SKM-1 (cell line): ENCODE data around the gene SMIM5.

ENCODE experiments used
- DNase-seq: peaks from one replicate; lab custom pipeline; 2025; ENCODE audit not compliant: unreplicated experiment; lab: John Stamatoyannopoulos, UW

The SMIM5 gene

DNA sequence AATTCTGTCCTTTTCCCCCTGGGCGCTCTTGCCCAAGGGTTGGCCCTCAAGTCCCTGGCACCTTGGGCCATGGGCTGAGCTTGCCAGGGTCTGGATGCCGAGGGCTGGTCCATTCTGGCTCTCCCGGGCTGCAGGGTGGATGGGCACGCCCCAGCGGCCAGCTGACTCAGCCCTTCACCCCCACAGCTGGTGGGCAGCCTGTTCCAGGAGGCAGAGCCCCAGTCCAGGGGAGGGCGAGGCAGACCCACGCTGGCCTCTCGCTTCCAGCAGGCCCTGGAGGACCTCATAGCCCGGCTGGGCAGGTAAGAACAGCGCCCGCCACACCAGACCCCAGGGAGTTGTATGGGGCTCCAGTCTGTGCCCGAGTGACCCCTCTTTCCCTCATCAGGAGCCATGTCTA lies 30.6 kb upstream of the SMIM5 start:
- no peak for DNase-seq

DNA sequence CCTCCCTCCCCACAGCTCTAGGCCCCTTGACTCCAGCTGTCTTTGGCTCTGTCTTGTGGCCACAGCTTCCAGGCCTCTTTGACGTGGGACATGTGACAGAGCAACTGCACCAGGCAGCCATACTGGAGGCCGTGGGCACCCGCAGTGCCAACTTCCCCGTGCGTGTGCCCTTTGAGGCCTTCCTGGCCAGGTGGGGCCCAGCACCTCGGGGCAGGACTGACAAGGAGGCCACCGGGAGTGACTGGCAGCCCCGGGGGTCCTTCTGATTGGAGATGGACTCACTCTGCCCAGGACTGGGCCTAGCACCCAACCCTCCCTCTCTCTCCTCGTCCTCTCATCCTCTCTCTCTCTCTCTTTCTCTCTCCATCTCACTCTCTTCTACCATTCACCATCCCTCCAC lies 30.1 kb upstream of the SMIM5 start:
- no peak for DNase-seq

DNA sequence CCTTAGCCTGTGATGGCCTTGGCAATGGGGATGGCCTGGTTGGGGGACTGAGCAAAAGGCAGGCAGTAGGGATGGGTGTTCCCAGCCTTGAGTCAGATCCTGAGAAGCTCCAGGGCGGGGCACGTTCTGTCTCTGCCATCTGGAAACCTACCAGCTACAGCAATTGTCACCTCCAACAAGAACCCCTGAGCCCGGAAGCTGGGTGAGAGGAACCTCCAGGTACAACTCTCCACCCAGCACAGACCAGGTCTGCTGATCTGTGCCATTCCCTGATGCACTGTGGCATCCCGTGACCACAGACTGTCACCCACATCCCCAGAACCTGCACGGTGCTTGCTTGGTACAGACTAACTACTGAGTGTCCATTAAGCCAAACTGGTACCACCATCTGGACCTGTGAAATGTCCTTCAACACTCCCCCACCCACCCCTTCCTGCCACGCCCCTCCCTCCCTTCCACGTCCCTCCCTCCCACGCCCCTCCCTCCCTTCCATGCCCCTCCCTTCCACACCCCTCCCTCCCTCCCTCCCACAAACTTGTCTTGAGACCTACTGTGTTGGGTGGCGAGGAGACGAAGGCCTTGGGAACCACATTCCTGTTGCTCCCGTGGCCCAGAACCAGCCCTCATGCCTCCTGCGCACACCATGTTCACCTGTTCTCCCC lies 29.1 kb upstream of the SMIM5 start:
- no peak for DNase-seq

DNA sequence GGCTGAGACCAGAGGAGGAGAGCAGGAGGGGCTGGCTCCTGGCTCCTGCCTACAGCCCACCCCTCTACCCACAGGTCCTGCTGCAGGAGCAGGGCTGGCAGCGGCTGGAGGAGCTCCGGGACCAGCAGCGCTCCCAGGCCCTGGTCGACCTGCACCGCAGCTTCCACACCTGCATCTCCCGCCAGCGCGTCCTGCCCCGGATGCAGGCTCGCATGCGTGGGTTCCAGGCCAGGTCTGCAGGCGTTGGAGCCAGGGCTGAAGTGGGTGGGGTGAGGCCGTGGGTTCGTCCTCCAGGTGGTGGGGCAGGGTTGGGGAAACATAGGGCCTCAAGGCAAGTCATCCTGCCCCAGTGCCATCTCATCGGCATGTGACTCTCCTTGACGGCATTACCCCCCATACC lies 27.4 kb upstream of the SMIM5 start:
- DNase-seq, result no peak

GRCh38 chr17:75607086-75607485 lies 26.1 kb upstream of the SMIM5 start:
- DNase-seq, result no peak

- DNase-seq, result no peak
These were observed 22.9 kb upstream of the SMIM5 start for GRCh38 chr17:75610103-75610984.

DNA sequence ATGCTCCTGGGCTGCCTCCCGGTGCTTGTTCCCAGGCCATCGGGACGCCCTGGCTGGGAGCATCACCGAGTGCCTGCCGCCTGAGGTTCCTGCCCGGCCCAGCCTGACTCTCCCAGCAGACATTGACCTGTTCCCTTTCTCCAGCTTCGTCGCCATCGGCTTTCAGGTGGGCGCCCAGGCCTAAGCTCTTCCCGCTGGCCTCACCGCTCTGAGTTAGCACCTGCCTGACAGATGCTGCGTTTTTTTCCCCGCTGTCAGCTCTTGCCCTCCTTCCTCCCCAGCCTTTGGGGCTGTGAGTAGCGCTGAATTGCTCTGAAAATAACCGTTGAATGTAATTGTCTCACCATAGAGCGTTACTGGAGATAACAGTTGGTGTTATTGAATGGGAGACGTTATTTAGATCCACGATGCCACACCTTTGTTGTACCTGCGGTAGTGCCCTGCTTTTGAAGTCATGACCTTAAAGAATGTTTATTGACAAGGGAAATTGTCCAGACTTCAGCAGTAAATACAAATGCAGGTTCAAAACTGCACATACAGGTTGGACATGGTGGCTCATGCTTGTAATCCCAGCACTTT lies 21.3 kb upstream of the SMIM5 start:
- no peak for DNase-seq

- no peak for DNase-seq
These were observed 20.2 kb upstream of the SMIM5 start for GRCh38 chr17:75612906-75613626.

DNA sequence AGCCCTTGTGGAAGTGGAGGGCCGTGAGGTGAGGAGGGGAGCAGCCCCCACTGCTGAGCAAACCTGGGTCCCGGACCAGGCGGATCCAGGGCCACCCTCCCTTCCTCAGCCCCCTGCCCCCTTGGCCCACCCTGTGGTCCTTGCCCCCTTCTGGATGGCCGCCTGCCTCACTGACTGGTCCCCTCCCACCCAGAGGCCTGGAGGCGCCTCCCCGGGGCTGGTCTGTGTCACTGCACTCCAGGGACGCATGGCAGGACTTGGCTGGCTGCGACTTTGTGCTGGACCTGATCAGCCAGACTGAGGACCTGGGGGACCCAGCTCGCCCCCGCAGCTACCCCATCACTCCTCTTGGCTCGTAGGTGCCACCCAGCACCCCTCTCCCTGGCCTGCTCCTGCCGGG lies 19.2 kb upstream of the SMIM5 start:
- DNase-seq, result no peak

GRCh38 chr17:75614556-75615270 lies 18.5 kb upstream of the SMIM5 start:
- no peak for DNase-seq

- no peak for DNase-seq
These were observed 17.9 kb upstream of the SMIM5 start for GRCh38 chr17:75615301-75615700.

DNA sequence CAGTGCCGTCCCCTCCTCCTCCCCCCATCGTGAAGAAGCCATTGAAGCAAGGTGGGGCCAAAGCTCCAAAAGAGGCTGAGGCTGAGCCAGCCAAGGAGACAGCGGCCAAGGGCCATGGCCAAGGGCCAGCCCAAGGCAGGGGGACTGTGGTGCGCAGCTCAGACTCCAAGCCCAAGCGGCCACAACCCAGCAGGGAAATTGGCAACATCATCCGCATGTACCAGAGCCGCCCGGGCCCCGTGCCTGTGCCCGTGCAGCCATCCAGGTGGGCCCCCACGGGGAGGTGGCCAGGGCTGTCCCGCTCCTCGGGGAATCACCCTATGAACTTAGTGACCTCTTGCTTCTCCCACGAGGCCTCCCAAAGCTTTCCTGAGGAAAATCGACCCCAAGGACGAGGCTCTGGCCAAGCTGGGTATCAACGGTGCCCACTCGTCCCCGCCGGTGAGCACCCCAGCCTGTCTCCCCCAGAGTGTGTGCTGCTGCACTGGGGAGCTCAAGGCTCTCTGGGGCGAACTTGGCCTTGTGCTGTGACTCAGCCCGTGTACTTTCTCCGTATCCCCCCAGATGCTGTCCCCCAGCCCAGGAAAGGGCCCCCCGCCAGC lies 16.6 kb upstream of the SMIM5 start:
- DNase-seq, result no peak

- DNase-seq, result no peak
These were observed 16.0 kb upstream of the SMIM5 start for GRCh38 chr17:75617218-75617617.

- DNase-seq, result no peak
These were observed 15.6 kb upstream of the SMIM5 start for GRCh38 chr17:75617675-75618074.

DNA sequence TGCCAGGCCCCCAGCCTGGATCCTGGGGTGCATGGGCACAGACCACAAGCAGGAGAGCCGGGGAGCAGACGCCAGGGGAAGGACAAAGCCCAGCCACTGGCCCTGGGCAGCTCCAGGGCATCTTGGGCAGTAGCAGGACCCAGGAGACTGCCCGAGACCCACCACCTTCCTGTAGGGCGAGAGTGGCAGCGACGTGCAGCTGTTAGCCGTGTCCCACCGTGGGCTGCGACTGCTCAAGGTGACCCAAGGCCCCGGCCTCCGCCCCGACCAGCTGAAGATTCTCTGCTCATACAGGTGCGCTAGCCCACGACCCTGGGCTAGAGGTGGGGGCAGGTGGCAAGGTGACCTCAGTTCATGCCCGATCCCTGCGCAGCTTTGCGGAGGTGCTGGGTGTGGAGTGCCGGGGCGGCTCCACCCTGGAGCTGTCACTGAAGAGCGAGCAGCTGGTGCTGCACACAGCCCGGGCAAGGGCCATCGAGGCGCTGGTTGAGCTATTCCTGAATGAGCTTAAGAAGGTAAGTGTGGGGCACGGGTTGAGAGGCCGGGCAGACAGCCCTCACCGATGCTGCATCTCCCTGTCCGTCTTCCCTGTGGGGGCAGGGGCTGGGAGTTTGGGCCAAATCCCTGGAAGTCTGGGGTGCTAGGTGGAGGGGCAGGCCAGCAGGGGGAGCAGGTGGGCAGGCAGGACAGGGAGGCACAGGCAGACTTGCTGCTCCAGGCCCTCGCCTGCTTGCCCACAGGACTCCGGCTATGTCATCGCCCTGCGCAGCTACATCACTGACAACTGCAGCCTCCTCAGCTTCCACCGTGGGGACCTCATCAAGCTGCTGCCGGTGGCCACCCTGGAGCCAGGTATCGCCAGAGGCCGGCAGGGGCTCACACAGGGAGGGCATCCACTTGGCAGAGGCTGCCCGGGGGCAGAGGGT lies 13.5 kb upstream of the SMIM5 start:
- DNase-seq, result peak; percentile 1

GRCh38 chr17:75621489-75621888 lies 11.7 kb upstream of the SMIM5 start:
- no peak for DNase-seq

DNA sequence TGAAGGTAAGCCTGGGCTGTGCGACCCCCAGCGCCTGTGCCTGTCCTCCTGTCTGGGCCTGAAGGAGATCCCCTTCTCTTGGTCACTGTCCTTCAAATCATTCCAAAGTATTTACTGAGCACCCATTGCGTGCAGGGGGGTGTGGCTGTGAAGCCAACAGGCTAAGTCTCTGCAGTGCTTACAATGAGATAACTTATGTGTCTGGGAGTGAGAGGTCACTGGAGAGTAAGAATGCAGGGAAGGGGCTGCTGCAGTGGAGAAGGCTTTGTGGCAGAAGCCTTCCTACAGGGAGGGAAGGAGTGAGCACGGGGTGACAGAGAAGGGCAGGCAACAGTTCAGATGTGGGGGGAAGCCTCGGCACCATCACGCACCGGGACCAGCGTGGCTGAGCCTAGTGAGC lies 11.2 kb upstream of the SMIM5 start:
- no peak for DNase-seq

GRCh38 chr17:75622771-75623273 lies 10.4 kb upstream of the SMIM5 start:
- no peak for DNase-seq

- no peak for DNase-seq
These were observed 9.8 kb upstream of the SMIM5 start for GRCh38 chr17:75623386-75623785.
